Dedifferentiated amniotic fluid mesenchymal stem cell (primary cell): ENCODE measurements around the gene GNE.
"Not testable (repeated sequence)": the region's sequence is repeated elsewhere in the genome, so short reads cannot be mapped to it uniquely, and the experiment has no call there.

Source experiments
- DNase-seq: peaks from one replicate; pipeline ENCODE4 v3.0.0-alpha.2; 2016; ENCODE audit errors: extremely low spot score

GNE gene

DNA sequence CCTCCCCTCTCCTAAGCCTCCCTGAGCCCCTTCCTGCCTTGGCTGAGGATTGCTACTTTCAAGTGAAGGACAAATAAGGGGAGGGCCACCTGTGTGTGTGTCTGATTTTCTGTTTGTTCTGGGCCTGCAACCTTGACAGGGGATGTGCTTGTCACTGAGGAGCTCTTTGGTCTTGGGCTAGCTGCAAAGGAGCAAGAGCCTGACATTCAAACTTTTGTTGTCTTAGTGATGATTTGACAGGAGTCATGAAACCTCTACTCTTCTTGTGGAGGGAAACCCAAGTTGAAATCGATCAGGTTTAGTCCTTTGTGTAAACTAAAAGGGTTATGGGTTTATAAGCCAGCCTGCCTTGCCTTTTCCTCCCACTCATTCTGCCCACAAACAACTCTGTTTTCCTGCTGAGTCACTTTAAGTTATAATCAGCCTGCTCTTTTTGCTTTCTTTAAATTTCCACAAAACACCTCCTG, 50.7 kb downstream of the GNE start:
- peak; percentile 41 for DNase-seq

DNA sequence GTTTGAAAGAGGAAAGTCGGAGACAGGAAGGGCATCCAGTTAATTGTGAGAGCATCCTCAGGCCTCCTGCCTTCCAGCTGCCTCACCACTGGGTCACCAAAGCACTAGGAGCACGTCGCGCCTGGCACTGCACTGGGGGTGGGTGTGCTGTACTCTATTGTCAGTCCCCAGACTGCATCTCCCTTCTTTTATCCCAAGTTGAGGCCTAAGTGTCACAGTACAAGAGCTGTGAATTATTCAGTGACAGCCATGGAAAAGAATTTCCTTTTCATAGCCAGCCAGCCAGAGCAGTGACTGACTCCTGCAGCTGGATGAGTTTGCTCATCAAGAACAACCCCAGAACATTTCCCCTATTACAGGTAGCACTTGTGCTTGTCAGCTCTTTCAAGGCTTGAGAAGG, 51.2 kb downstream of the GNE start:
- DNase-seq: no peak

DNA sequence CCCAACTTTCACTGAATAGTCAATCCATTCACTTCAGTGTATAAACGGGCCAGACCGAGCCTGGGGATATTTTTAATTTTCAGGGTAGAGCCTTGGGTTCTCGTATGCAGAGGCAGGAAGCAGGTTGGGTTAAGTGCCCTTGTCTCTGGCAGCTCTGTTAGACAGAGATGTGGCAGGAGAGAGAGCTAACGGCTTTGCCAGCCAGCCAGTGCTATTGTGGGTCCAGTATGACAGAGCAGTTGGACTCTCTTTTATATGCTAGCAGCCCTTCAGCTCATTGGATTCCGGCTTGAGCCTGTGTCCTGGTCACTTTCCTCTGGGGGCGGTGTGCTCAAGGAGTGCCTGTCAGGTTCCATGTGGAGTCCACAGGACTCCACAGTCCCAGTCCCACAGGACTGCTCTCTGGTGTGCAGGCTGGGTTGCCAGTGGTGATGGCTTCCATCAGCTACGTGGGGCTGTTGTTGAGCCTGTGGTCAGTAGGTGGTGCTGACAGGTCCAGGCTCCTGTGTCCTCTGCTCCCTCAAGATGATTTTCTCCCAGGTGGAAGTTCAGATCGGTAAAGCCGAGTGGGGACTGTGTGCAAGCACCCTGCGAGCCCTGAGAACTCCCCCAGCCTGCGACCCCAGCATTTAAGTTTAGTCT, 53.2 kb downstream of the GNE start:
- no peak for DNase-seq

DNA sequence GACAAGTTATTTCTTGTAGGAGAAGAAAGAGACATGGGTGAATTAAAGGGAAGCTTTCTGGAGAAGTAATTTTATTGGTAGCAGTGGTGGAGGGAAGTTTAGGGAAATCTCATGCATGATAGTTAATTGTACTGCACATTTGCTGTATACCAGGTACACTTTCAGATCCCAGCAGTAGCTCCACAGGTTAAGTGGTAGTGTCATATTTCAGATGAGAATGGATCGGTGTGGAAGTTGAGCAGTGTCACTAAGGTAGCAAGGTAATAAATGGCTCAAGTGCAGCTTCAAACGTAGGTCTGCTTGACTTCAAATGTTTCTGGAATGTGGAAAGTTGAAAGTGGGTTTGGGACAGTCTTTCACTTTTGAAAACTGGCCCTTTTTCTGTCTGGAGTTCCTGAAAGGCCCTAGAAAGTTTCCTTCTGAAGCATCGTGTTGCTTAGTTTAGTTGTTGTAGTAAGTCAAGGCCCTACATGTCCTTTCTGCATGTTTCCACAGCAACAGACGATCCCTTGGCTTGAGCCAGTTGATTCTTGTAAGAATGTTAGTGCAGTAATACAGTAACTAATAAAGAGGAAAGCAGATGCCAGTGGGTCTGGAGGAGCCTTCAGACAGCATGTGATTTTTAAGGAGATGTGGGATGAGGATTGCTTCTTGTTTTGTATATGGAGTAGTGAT, 63.8 kb downstream of the GNE start:
- peak; percentile 27 for DNase-seq

DNA sequence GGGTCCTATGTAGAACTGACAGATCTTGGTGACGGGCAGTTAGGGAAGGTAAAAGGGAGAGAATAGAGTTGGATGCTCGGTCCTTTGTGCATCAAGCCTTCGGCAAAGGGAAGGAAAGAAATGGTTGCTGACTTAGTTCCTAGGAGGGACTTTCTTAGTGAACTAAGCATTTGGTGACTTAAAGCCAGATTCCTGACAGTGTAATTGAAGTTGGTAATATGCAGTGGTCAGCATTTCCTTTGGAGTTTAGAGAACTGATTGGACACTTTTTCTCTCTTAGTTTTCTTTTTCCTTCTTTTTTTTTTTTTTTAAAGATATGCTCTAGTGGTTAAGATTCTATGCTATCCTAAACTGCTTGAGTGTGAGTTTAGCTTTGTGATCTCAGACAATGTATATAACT, 65.2 kb downstream of the GNE start:
- no peak for DNase-seq

DNA sequence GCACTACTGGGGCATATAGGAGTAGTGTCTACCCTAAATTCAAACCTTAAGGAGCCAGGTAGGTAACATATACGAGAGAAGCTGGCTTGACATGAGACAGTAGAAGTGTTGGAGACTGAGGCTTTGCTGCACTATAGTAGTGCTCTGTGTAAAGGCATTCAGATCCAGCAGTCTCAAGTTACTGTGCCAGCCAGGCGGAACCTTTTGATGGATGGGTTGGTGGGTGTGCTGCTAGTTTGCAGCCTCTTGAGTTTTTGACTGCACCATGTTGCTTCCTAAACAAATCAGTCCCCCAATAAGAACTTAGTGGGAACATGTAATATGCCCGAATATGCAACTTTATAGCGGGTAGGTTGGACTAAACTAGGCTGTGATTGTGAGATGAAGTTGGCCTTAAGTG, 66.1 kb downstream of the GNE start:
- DNase-seq: no peak

DNA sequence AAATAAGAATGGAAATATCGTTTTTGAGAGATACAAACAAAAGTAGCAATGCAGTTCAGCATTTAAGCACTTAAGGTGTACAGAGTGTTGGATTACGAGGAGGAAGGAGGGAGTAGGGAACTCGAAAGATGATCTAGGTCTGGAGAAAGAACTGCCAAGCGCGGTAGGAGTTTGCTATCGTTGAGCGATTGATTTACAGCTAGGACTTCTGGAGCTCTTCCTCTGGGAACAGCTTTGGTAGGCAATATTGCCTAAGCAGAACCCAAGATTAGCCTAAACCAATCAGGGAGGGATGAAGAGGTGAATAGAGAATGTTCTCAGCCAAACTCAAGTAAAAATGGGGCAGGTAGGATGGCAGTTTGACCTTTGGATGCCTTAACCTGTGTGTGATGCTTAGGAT, 66.6 kb downstream of the GNE start:
- DNase-seq: no peak

DNA sequence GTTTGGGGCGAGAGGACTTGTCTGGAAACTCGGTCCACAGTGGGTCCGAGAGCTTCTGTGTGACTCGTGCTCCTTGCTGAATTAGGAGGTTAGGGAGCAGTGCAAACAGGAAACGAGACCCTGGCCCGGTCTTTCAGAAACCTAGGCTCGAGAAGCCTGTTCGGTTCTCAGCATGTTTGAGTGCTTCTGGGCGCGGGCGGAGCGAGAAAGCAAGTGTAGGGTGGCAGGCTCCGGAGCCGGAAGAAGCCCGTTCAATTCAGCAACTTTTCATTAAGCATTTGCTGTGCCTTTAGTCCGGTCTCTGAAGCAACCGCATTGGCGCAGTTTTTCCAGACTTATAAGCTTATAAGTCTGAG, 67.0 kb downstream of the GNE start:
- DNase-seq: no peak

DNA sequence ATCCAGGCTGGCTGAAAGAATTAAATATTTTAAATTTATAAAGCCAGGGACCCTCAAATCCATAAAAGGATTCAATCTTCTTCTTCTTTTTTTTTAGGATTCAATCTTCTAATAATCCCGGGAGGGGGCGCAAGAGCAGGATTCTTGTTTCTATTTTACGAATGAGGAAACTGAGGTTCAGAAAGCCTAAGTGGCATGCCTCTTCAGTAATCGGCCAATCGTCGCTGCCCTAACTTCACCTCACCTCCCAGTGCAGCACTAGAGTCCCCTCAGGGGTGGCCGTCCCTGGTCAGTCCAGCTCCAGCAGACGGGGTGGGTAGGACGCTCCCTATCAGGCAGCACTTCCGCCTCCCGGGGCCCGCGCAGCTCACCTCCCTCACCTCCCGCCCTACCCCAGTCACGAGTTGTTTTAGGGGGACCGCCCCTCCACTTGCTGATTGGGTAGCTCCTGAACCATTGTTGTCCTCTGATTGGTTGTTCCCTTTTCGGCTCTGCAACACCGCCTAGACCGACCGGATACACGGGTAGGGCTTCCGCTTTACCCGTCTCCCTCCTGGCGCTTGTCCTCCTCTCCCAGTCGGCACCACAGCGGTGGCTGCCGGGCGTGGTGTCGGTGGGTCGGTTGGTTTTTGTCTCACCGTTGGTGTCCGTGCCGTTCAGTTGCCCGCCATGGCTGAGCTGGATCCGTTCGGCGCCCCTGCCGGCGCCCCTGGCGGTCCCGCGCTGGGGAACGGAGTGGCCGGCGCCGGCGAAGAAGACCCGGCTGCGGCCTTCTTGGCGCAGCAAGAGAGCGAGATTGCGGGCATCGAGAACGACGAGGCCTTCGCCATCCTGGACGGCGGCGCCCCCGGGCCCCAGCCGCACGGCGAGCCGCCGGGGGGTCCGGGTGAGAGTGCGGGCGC, 67.6 kb downstream of the GNE start, which contains the start of gene CLTA:
CLTA (plus strand) TSS at position 534 of the 902 bp plus-strand sequence; CDS start at position 670, 136 bp downstream.
- DNase-seq: peak; percentile 98

DNA sequence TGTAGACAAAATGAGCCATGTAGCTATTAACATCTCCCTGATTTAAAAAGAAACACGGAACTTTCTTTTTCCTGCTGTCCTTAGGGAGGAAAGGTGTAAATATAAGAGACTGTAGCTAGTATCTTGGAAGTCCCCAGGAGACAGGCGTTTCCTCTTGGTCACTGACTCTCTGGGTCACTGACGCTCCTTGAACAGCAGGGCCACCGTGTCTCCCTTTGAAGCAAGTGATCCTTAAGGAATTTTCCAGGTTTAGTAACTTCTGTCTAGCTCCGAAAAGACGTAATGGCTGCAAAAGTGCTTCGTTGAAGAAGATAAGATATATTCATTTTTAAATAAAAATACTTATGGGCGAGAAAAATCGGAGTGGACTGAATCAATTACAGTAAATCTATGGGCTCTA, 68.3 kb downstream of the GNE start:
- no peak for DNase-seq

DNA sequence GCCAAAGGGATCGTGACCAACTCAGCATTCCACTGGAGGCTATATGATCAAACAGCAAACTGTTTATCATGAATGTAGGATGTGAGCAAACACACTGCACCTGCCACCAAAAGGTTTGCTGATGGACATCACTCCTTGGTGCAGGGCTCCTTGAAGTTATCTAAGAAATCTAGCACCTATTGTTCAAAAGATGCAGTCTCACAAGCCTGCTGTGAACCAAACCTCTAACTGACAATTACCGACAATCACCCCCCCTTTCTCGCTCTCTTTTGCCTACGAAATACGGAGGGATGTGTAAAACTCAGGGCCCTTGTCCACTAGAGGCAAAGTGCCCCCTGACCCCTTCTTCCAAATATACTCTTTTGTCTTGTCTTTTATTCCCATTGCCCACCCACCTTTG, 70.0 kb downstream of the GNE start:
- no peak for DNase-seq

DNA sequence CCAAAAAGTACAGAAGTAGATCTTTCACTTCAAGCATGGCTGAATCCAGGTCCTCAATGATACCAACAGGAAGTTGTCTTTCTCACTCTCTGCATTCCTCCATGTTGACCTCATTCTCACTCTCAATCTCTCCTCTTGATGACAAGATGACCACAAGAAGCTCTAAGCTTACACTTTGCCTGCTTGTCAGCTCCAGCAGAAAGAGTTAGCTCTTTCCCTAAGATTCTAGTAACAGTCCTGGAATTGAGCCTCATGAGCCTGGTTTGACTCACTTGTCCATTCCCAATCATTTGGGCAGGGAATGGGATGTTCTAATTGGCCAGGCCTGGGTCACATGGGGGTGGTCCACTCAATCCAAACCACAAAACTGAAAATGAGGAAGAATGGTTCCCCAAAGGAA, 70.8 kb downstream of the GNE start:
- no peak for DNase-seq

DNA sequence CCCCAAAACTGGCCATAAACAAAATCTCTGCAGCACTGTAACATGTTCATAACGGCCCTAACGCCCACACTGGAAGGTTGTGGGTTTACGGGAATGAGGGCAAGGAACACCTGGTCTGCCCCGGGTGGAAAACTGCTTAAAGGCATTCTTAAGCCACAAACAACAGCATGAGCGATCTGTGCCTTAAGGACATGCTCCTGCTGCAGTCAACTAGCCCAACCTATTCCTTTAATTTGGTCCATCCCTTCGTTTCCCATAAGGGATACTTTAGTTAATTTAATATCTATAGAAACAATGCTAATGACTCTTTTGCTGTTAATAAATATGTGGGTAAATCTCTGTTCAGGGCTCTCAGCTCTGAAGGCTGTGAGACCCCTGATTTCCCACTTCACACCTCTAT, 78.0 kb downstream of the GNE start:
- DNase-seq: not testable (repeated sequence)

DNA sequence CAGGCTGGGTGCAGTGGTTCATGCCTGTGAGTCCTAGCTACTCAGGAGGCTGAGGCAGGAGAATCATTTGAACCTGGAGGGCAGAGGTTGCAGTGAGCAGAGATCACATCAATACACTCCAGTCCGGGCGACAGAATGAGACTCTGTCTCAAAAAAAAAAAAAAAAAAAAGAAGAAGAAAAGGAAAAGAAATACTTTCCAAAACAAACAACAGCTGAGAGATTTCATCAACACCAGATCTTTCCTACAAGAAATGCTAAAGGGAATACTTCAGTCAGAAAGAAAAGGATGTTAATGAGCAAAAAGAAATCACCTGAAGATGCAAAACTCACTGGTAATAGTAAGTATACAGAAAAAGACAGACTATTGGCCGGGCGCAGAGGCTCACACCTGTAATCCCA, 80.7 kb downstream of the GNE start:
- no peak for DNase-seq

DNA sequence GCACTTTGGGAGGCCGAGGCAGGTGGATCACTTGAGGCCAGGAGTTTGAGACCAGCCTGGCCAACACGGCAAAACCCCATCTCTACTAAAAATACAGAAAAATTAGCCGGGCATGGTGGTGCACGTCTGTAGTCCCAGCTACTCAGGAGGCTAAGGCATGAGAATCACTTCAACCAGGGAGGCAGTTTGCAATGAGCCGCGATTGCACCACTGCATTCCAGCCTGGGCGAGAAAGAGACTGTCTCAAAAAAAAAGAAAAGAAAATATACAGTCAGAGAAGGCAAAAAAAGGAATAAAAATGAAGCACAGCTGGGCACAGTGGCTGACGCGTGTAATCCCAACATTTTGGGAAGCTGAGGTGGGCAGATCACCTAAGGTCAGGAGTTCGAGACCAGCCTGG, 81.8 kb downstream of the GNE start:
- DNase-seq: not testable (repeated sequence)

DNA sequence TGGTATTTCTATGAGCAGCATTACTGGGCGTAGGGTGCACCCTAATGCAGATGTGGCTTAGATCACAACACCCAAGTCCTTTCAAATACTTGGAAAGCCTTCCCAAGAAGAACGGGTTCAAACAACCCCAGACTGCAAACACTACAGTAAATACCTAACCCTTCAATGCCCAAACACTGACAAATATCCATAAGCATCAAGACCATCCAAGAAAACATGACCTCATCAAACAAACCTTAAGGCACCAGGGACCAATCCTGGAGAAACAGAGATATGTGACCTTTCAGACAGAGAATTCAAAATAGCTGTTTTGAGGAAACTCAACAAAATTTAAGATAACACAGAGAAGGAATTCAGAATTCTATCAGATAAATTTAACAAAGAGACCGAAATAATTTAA, 83.0 kb downstream of the GNE start:
- not testable (repeated sequence) for DNase-seq

DNA sequence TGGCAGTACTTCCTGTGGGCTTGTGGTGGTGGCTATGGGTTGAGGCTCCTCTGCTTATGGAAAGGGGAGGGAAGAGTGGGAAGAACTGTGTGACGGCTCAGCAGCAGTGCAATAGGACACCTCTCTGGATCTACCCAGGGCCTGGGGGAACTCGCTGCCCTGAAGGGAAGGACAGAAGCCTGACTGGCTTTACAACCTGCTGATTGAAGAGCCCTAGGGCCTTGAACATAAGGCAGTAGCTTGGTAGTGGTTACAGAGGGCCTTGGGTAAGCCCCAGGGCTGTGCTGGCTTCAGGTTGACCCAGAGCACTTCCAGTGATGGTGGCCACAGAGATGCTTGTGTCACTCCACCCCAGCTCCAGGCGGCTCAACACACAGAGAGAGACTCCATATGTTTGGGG, 83.5 kb downstream of the GNE start:
- no peak for DNase-seq

DNA sequence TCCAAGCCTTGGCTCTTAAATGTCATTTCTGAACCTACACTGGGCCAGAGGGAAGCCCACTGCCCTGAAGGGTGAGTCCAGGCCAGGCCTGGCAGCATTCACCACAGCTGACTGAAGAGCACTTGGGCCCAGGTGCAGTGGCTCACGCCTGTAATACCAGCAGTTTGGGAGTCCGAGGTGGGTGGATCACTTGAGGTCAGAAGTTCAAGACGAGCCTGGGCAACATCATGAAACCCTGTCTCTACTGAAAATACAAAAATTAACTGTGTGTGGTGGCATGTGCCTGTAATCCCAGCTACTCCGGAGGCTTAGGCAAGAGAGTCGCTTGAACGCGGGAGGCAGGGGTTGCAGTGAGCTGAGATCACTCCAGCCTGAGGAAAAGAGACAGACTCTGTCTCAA, 84.0 kb downstream of the GNE start:
- no peak for DNase-seq

DNA sequence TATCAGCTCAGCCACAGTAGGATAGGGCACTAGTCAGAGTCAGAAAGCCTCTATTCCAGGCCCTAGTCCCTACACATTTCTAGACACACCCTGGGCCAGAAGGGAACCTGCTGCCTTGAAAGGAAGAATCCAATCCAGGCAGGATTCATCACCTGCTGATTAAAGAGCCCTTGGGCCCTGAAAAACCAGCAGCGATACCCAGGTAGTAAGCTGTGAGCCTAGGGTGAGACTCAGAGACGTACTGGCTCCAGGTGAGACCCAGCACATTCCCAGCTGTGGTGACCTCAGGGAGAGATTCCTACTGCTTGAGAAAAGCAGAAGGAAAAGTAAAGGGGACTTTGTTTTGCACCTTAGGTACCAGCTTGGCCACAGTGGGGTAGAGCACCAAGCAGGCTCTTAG, 84.4 kb downstream of the GNE start:
- no peak for DNase-seq

DNA sequence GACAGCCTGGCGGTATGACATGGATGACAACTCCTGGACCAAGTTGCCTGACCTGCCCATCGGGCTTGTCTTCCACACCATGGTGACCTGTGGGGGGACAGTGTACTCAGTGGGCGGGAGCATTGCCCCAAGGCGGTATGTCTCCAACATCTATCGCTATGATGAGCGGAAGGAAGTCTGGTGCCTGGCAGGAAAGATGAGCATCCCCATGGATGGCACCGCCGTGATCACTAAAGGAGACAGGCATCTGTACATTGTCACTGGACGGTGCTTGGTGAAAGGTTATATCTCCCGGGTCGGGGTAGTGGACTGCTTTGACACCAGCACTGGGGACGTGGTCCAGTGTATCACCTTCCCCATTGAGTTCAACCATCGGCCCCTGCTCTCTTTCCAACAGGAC, 87.7 kb downstream of the GNE start:
- DNase-seq: no peak

DNA sequence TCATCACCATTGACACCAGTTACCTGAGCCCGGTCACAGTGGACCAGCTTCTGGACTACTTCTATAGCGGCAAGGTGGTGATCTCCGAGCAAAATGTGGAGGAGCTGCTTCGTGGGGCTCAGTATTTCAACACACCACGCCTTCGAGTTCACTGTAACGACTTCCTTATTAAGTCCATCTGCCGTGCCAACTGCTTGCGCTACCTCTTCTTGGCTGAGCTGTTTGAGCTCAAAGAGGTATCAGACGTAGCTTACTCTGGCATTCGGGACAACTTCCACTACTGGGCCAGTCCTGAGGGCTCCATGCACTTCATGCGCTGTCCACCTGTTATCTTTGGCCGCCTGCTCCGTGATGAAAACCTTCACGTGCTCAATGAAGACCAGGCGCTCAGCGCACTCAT, 88.5 kb downstream of the GNE start:
- no peak for DNase-seq

DNA sequence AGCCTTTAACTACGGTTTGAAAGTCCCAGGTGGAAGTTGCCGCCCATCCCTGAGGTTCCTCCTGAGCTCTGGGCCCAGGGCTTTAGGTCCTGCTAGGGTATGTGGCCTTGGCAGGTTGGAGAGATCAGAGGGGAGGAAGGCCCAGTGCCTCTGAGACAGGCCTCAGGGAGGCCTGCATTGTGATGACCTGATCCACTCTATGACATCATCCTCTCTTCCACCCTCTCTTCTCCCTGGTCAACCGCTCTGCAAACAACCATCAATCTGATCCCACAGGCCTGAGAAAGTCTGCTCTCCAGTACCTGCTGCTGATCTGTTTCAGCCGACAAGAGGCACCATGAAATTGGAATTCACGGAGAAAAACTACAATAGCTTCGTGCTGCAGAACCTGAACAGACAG, 89.1 kb downstream of the GNE start, which contains the start of gene CCIN:
CCIN (plus strand) TSS at position 223 of the 400 bp plus-strand sequence; CDS start at position 338, 115 bp downstream.
- no peak for DNase-seq
